ENCODE measurements around the gene GASK1A.

DNA sequence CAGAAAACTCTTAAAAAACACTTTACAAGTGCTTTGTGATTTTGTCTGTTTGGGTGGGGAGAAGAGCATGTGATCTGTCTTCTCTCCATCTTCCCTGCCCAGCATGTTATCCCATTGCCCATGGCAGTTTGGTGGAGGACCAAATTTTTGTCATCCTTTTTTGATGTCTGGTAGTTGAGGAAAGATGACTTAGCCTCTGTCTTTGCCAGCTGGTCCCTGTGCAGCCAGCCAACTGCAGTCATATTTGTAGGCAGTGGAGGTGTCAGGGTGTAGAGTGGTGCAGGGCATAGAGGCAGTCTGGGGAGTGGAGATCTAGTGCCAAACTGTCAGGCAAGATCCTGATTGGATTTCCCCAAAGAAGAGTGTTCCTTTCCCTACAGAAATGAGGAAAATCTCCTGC, 40.7 kb downstream of the GASK1A start:
- TF ChIP-seq CTCF (IDR thresholded peaks at IDR 0.05) (no peak), POLR2AphosphoS5 (IDR thresholded peaks at IDR 0.05) (no peak), POLR2A (IDR thresholded peaks at IDR 0.05) (no peak)
